Duodenal mucosa (tissue), 2 donors: ENCODE results near the gene WDR53.
"Not testable (repeated sequence)": the region's sequence is repeated elsewhere in the genome, so short reads cannot be mapped to it uniquely, and the experiment has no call there.

Experiments used
- H3K27ac ChIP-seq: one replicate; pipeline ENCODE4 v1.7.0; 2013; ENCODE audit warnings: low read depth, low read length
- H3K27me3 ChIP-seq, 2 donors: one replicate each; pipeline ENCODE4 v1.7.0; 2013; ENCODE audit warnings: low read length in 2 of 2, control low read depth in 1 of 2; ENCODE audit not compliant: insufficient read depth in 2 of 2, control insufficient read depth in 1 of 2
- H3K36me3 ChIP-seq, 2 donors: one replicate each; pipeline ENCODE4 v1.7.0; 2013; ENCODE audit warnings: low read length in 2 of 2, control low read depth in 1 of 2; ENCODE audit not compliant: insufficient read depth in 2 of 2, control insufficient read depth in 1 of 2
- H3K4me1 ChIP-seq, 2 donors: one replicate each; pipeline ENCODE4 v1.7.0; 2013; ENCODE audit warnings: low read length in 2 of 2, control low read depth in 1 of 2; ENCODE audit not compliant: insufficient read depth in 2 of 2, control insufficient read depth in 1 of 2
- H3K4me3 ChIP-seq, 2 donors: one replicate each; pipeline ENCODE4 v1.7.0; 2013; ENCODE audit warnings: low read length in 2 of 2, low read depth in 1 of 2
- H3K9ac ChIP-seq, 2 donors: one replicate each; pipeline ENCODE4 v1.7.0; 2013; ENCODE audit warnings: low read length in 2 of 2, low read depth in 1 of 2
- H3K9me3 ChIP-seq, 2 donors: one replicate each; pipeline ENCODE4 v1.7.0; 2013; ENCODE audit warnings: low read length in 2 of 2, control low read depth in 1 of 2; ENCODE audit not compliant: control insufficient read depth in 1 of 2

The WDR53 gene

GRCh38 chr3:196559826-196560225 lies 8.5 kb downstream of the WDR53 start:
- peaks cover 0 to 17% of the 10 kb centered on the region in 2 donors for H3K36me3 ChIP-seq
- no peaks in the 10 kb centered on the region for H3K9me3 ChIP-seq
- H3K4me1 ChIP-seq = no peaks in the 10 kb centered on the region
- no peak overlapping the region for H3K9ac ChIP-seq
- no peaks in the 10 kb centered on the region for H3K27me3 ChIP-seq
- H3K4me3 ChIP-seq = no peak overlapping the region
- no peak overlapping the region for H3K27ac ChIP-seq

- Histone ChIP-seq H3K9ac (no peak overlapping the region), H3K27ac (no peak overlapping the region), H3K27me3 (no peaks in the 10 kb centered on the region), H3K4me3 (no peak overlapping the region), H3K36me3 (peaks cover 0 to 17% of the 10 kb centered on the region in 2 donors), H3K9me3 (no peaks in the 10 kb centered on the region), H3K4me1 (no peaks in the 10 kb centered on the region)
Observed at GRCh38 chr3:196558476-196558875, 9.9 kb downstream of the WDR53 start.

GRCh38 chr3:196557236-196557635 lies 11.1 kb downstream of the WDR53 start:
- Histone ChIP-seq H3K36me3 (peaks cover 0 to 17% of the 10 kb centered on the region in 2 donors), H3K4me1 (no peaks in the 10 kb centered on the region), H3K27ac (no peak overlapping the region)

GRCh38 chr3:196555295-196555694 lies 13.1 kb downstream of the WDR53 start:
- no peaks in the 10 kb centered on the region for H3K9me3 ChIP-seq
- no peak overlapping the region for H3K9ac ChIP-seq
- no peak overlapping the region for H3K4me3 ChIP-seq
- no peaks in the 10 kb centered on the region for H3K4me1 ChIP-seq
- H3K36me3 ChIP-seq = peaks cover 0 to 8% of the 10 kb centered on the region in 2 donors
- H3K27ac ChIP-seq = no peak overlapping the region
- no peaks in the 10 kb centered on the region for H3K27me3 ChIP-seq

More at GRCh38 chr3:196557236-196557635, 11.1 kb downstream of the WDR53 start:
- Histone ChIP-seq H3K4me3 (no peak overlapping the region), H3K27me3 (no peaks in the 10 kb centered on the region), H3K9me3 (no peaks in the 10 kb centered on the region), H3K9ac (no peak overlapping the region)

GRCh38 chr3:196554205-196554604 lies 14.1 kb downstream of the WDR53 start:
- H3K9me3 ChIP-seq = peaks cover 0 to 7% of the 10 kb centered on the region in 2 donors
- peaks cover 0 to 2% of the 10 kb centered on the region in 2 donors for H3K36me3 ChIP-seq
- no peaks in the 10 kb centered on the region for H3K4me1 ChIP-seq
- no peak overlapping the region for H3K9ac ChIP-seq
- H3K4me3 ChIP-seq = no peak overlapping the region
- H3K27ac ChIP-seq = no peak overlapping the region
- no peaks in the 10 kb centered on the region for H3K27me3 ChIP-seq

- Histone ChIP-seq H3K4me3 (no peak overlapping the region), H3K9me3 (peaks cover 0 to 10% of the 10 kb centered on the region in 2 donors), H3K9ac (no peak overlapping the region), H3K4me1 (no peaks in the 10 kb centered on the region), H3K27me3 (no peaks in the 10 kb centered on the region), H3K36me3 (no peaks in the 10 kb centered on the region), H3K27ac (no peak overlapping the region)
Observed at GRCh38 chr3:196553551-196553950, 14.8 kb downstream of the WDR53 start.

GRCh38 chr3:196552253-196552652 lies 16.1 kb downstream of the WDR53 start:
- Histone ChIP-seq H3K27ac (no peak overlapping the region), H3K27me3 (no peaks in the 10 kb centered on the region), H3K36me3 (no peaks in the 10 kb centered on the region), H3K9ac (no peak overlapping the region), H3K4me1 (no peaks in the 10 kb centered on the region), H3K9me3 (peaks cover 0 to 10% of the 10 kb centered on the region in 2 donors), H3K4me3 (no peak overlapping the region)

- H3K4me1 ChIP-seq = not testable (repeated sequence)
Observed at GRCh38 chr3:196550172-196550571, 18.2 kb downstream of the WDR53 start.

GRCh38 chr3:196549312-196549711 lies 19.0 kb downstream of the WDR53 start:
- not testable (repeated sequence) for H3K27me3 ChIP-seq, H3K9me3 ChIP-seq, H3K9ac ChIP-seq, H3K36me3 ChIP-seq, H3K4me1 ChIP-seq, H3K27ac ChIP-seq, H3K4me3 ChIP-seq

More at GRCh38 chr3:196550172-196550571, 18.2 kb downstream of the WDR53 start:
- H3K4me3 ChIP-seq, H3K27ac ChIP-seq, H3K36me3 ChIP-seq, H3K27me3 ChIP-seq, H3K9ac ChIP-seq, H3K9me3 ChIP-seq: not testable (repeated sequence)

- Histone ChIP-seq H3K4me1 (no peaks in the 10 kb centered on the region), H3K36me3 (no peaks in the 10 kb centered on the region), H3K27me3 (no peaks in the 10 kb centered on the region), H3K4me3 (no peak overlapping the region), H3K27ac (no peak overlapping the region), H3K9me3 (peaks cover 0 to 10% of the 10 kb centered on the region in 2 donors), H3K9ac (no peak overlapping the region)
Observed at GRCh38 chr3:196547067-196547466, 21.3 kb downstream of the WDR53 start.

- Histone ChIP-seq H3K4me1 (no peaks in the 10 kb centered on the region), H3K9ac (no peak overlapping the region), H3K27me3 (no peaks in the 10 kb centered on the region), H3K27ac (no peak overlapping the region), H3K4me3 (no peak overlapping the region), H3K36me3 (no peaks in the 10 kb centered on the region), H3K9me3 (peaks cover 0 to 10% of the 10 kb centered on the region in 2 donors)
Observed at GRCh38 chr3:196546537-196546936, 21.8 kb downstream of the WDR53 start.
